SK-N-MC (cell line): ENCODE data around the gene CAPG.

Experiments
- DNase-seq: peaks from one replicate; pipeline ENCODE4 v3.0.0-alpha.2; 2011; ENCODE audit warnings: low read depth, low spot score
- H3K27ac ChIP-seq: fragments of 200-600 bp; sonication (generic); 2 replicates; pipeline ENCODE4 v1.5.1; 2016; ENCODE audit warnings: mixed run types
- H3K36me3 ChIP-seq: fragments of 200-600 bp; sonication (generic); 2 replicates; pipeline ENCODE4 v1.6.1; 2017; ENCODE audit warnings: antibody characterized with exemption, low read length, mixed read lengths; ENCODE audit not compliant: insufficient read depth
- H3K4me3 ChIP-seq: fragments of 200-600 bp; sonication (generic); 2 replicates; pipeline ENCODE4 v1.5.1; 2016
- H3K9ac ChIP-seq: fragments of 200-600 bp; sonication (generic); 2 replicates; pipeline ENCODE4 v1.8.0; 2017; ENCODE audit warnings: mixed run types, mixed read lengths; ENCODE audit not compliant: insufficient read length
- H3K9me3 ChIP-seq: fragments of 200-600 bp; sonication (generic); 2 replicates; pipeline ENCODE4 v1.6.1; 2017; ENCODE audit warnings: low read depth, mild to moderate bottlenecking, antibody characterized with exemption, low read length, moderate library complexity, mixed read lengths
- EZH2 ChIP-seq: fragments of 200-600 bp; sonication (generic); IDR thresholded peaks from one replicate; pipeline ENCODE4 v1.6.1; 2017; ENCODE audit warnings: antibody characterized with exemption
- FOXP2 ChIP-seq: optimal IDR thresholded peaks from 2 replicates; pipeline ENCODE3; 2011; ENCODE audit warnings: mild to moderate bottlenecking, moderate library complexity; ENCODE audit not compliant: insufficient read depth; ENCODE audit errors: extremely low read length, control extremely low read depth
- POLR2AphosphoS5 ChIP-seq: IDR thresholded peaks from 2 replicates; pipeline ENCODE4 v1.6.1; 2012; ENCODE audit warnings: mild to moderate bottlenecking, low read depth, low read length, borderline replicate concordance

Gene CAPG

GRCh38 chr2:85448461-85449213 is 38.5 kb upstream of the CAPG start:
- H3K9ac ChIP-seq, result no peak overlapping the region
- H3K9me3 ChIP-seq, result no peaks in the 10 kb centered on the region
- H3K27ac ChIP-seq, result no peak overlapping the region
- TF ChIP-seq POLR2AphosphoS5, result no peak
- no peak for TF ChIP-seq FOXP2
- TF ChIP-seq EZH2, result no peak
- DNase-seq, result no peak
- H3K36me3 ChIP-seq, result no peaks in the 10 kb centered on the region
- no peak overlapping the region for H3K4me3 ChIP-seq

GRCh38 chr2:85447222-85447585 is 37.0 kb upstream of the CAPG start:
- no peaks in the 10 kb centered on the region for H3K36me3 ChIP-seq
- no peak overlapping the region for H3K9ac ChIP-seq
- TF ChIP-seq POLR2AphosphoS5, result no peak
- TF ChIP-seq EZH2, result no peak
- no peak for TF ChIP-seq FOXP2
- DNase-seq, result no peak
- no peak overlapping the region for H3K4me3 ChIP-seq
- H3K9me3 ChIP-seq, result no peaks in the 10 kb centered on the region
- no peak overlapping the region for H3K27ac ChIP-seq

GRCh38 chr2:85446296-85447221 is 36.4 kb upstream of the CAPG start:
- no peaks in the 10 kb centered on the region for H3K36me3 ChIP-seq
- H3K4me3 ChIP-seq, result no peak overlapping the region
- no peak for DNase-seq
- H3K9me3 ChIP-seq, result no peaks in the 10 kb centered on the region
- peak overlapping the region; percentile 72 for H3K9ac ChIP-seq
- peak overlapping the region; percentile 85; the same call in 1 of the 2 replicates for H3K27ac ChIP-seq
- TF ChIP-seq POLR2AphosphoS5 (no peak), FOXP2 (no peak), EZH2 (no peak)

- Histone ChIP-seq H3K9me3 (no peaks in the 10 kb centered on the region), H3K27ac (peak overlapping the region; percentile 85), H3K4me3 (no peak overlapping the region), H3K36me3 (no peaks in the 10 kb centered on the region), H3K9ac (peak overlapping the region; percentile 72)
- DNase-seq, result no peak
- no peak for TF ChIP-seq POLR2AphosphoS5
- no peak for TF ChIP-seq FOXP2
- TF ChIP-seq EZH2, result no peak
Observed at GRCh38 chr2:85445316-85446295, 35.4 kb upstream of the CAPG start.

GRCh38 chr2:85444629-85445172 is 34.5 kb upstream of the CAPG start:
- no peak for DNase-seq
- TF ChIP-seq EZH2, result no peak
- TF ChIP-seq FOXP2, result no peak
- TF ChIP-seq POLR2AphosphoS5, result no peak
- no peak overlapping the region for H3K4me3 ChIP-seq
- H3K27ac ChIP-seq, result peak overlapping the region; percentile 85; the same call in 1 of the 2 replicates
- H3K9me3 ChIP-seq, result no peaks in the 10 kb centered on the region
- no peaks in the 10 kb centered on the region for H3K36me3 ChIP-seq
- no peak overlapping the region for H3K9ac ChIP-seq

- H3K9ac ChIP-seq, result no peak overlapping the region
- H3K27ac ChIP-seq, result no peak overlapping the region
- H3K9me3 ChIP-seq, result no peaks in the 10 kb centered on the region
- TF ChIP-seq POLR2AphosphoS5 (no peak), EZH2 (no peak), FOXP2 (no peak)
- no peak for DNase-seq
- no peaks in the 10 kb centered on the region for H3K36me3 ChIP-seq
- no peak overlapping the region for H3K4me3 ChIP-seq
Observed at GRCh38 chr2:85441864-85442263, 31.7 kb upstream of the CAPG start.

- H3K9me3 ChIP-seq, result no peaks in the 10 kb centered on the region
- H3K36me3 ChIP-seq, result no peaks in the 10 kb centered on the region
- TF ChIP-seq EZH2 (no peak), FOXP2 (no peak), POLR2AphosphoS5 (no peak)
- H3K27ac ChIP-seq, result no peak overlapping the region
- no peak overlapping the region for H3K4me3 ChIP-seq
- H3K9ac ChIP-seq, result no peak overlapping the region
- DNase-seq, result no peak
Observed at GRCh38 chr2:85440729-85441128, 30.6 kb upstream of the CAPG start.
